NCI-H2196 (cell line): ENCODE measurements around the gene CACNA2D2.
A peak's percentile ranks its signal among the peaks of the same experiment; 100 is the strongest.

ENCODE experiments used
- DNase-seq: peaks from one replicate; lab custom pipeline; 2025; ENCODE audit not compliant: unreplicated experiment; lab: John Stamatoyannopoulos, UW

The CACNA2D2 gene

GRCh38 chr3:50353245-50354004 is 150.0 kb downstream of the CACNA2D2 start:
- no peak for DNase-seq

- no peak for DNase-seq
These were observed 150.7 kb downstream of the CACNA2D2 start for GRCh38 chr3:50352781-50353180.

GRCh38 chr3:50351323-50351697 is 152.1 kb downstream of the CACNA2D2 start:
- DNase-seq: no peak

- peak; percentile 81 for DNase-seq
These were observed 152.7 kb downstream of the CACNA2D2 start, which contains the start of the genes CYB561D2 and NPRL2 for GRCh38 chr3:50350527-50351322. Gene CYB561D2, plus strand, starts transcription at chr3:50350862. Its CDS starts 572 bp downstream, at chr3:50351434. Gene NPRL2, minus strand, starts transcription at chr3:50350775. Its CDS starts 123 bp downstream, at chr3:50350652.

DNA sequence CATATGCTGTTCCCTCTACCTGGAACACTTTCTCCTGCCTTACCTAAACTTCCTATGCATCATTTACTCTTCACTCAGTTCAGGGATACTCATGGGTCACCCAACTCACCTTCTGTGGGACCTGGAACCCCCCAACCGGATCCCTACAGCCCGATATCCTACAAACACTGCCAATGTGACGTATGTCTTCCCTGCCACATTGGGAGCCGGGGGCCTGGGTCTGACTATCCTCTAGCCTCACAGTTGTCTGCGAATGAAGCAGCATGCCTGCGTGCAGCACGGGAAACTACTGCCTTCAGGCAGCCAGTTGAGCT is 153.3 kb downstream of the CACNA2D2 start:
- DNase-seq: no peak

- DNase-seq: peak; percentile 53
These were observed 156.1 kb downstream of the CACNA2D2 start for GRCh38 chr3:50347187-50347813.

DNA sequence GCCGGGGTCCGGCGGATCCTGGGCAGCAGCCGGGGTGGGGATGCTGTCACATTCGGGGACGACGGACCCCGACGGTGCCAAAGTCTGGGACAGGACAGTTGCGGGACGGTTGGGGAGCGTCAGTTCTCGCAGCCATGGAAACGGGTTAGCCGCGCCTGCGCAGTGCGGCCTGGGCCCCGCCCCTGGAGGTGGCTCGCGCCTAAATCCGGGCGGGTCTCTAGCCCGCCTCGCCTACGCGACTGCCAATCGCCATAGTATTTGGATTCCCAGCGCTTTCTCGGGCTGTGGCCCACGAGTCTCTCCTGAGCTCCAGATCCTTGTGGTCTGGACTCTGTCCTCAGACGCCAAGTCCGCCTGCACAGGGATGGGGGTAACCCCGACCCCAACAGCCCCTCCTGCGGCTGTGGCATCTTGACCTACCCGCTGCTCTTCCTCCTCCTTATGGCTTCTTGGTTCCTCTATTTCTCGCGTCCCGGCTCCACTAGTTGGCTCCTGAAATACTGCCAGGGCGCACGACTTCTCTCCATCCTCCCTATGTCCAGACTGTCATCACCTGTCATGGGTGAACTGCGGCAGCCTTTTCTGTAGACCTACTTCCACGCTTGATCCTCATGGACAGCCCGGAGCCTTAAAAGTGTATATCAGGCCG is 157.7 kb downstream of the CACNA2D2 start, which contains the start of gene ZMYND10:
Gene ZMYND10, minus strand, starts transcription at position 147 of the 649 bp plus-strand sequence. CDS start 153 bp downstream, outside the sequence.
- peak; percentile 40 for DNase-seq

DNA sequence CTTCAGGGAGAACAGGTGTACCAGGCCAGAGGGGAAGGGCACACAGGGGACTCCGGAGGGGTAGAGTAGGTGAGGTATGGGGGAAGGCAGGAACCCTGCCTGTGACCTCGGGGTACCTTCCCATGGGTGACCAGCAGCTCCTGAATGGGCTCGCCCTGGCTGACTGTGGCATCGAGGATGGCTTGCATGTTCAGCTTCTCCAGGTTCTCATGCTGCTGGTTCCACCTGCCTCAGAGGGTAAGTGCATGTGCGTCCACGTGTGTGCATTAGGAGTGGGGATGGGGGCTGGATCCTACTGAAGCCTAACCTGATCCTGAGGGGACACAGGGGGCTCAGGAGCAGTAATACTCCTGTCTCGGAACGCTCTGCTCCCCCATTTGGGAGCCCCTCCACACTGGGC is 158.4 kb downstream of the CACNA2D2 start:
- DNase-seq: no peak

DNA sequence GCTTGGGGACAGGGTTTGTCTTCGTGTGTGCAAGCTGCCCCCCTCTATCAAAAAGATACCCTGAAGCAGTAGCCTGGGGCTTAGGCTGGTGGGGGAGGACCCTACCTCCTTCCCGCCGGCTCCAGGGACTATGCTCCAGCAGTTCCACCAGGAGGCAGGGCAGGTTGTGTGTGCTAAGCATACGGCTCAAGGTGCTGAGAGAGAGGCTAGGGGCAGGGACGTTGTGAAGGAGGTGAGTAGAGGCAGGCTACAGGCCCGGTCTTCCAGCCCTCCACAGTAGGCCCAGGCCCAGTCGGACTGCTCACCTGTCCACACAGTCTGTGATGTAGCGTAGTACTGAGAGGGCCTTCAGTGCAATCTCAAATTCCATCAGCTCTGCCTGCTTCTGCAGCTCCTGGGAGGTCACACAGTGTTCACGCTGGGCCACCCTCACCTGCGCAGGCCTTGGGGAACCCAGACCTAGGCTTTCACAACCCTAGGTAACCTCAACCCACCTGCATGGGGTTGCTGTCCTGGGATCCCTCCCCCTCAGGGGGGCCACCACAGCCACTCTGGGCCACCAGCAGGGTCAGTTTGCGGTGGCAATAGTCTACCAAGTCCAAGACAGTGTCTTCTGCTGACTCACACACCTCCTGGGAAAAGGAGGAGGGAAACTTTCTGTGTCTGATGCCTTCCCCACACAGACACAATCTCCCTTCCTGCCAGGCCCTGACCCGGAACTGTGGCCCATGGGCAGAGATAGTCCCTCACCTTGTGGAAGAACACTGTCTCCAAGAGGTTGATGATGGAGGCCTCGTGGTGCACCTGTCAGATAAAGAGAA is 160.4 kb downstream of the CACNA2D2 start:
- DNase-seq: no peak

- no peak for DNase-seq
These were observed 161.3 kb downstream of the CACNA2D2 start for GRCh38 chr3:50341996-50342650.

DNA sequence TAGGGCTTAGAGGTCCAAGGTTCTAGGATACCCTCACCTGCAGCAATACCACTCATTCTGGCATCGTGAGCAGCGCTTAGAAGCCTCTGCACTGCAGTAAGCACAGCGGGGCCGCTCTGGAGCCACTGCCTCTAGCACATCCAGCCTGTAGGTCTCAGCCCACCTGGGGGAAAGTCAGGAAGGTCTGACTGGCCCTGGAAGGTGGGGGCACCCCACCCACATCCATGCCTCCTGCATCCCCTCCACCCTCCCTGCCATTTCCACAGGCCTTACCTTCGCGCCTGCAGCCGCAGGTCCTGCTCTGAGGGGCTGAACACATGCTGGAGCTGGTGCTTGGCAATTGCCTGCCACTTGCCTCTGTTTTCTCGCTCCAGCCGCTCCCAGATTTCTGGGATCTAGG is 161.9 kb downstream of the CACNA2D2 start:
- no peak for DNase-seq

DNA sequence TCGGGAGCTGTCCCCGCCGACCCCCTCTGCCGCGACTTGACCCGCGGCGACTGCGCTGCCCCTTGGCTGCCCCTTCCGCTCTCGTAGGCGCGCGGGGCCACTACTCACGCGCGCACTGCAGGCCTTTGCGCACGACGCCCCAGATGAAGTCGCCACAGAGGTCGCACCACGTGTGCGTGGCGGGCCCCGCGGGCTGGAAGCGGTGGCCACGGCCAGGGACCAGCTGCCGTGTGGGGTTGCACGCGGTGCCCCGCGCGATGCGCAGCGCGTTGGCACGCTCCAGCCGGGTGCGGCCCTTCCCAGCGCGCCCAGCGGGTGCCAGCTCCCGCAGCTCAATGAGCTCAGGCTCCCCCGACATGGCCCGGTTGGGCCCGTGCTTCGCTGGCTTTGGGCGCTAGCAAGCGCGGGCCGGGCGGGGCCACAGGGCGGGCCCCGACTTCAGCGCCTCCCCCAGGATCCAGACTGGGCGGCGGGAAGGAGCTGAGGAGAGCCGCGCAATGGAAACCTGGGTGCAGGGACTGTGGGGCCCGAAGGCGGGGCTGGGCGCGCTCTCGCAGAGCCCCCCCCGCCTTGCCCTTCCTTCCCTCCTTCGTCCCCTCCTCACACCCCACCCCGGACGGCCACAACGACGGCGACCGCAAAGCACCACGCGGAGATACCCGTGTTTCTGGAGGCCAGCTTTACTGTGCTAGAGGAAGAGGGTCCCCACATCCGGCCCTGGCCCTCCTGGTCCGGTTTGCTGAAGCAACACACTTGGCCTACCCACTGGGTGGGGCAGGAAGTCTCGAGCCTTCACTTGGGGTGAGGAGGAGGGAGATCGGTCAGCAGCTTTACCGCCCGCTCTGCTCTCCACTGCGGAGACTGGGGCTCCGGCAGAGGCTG is 162.7 kb downstream of the CACNA2D2 start, which contains the start of gene RASSF1:
Gene RASSF1, minus strand, starts transcription at position 389 of the 882 bp plus-strand sequence. Its CDS starts 31 bp downstream, at position 358.
- no peak for DNase-seq

DNA sequence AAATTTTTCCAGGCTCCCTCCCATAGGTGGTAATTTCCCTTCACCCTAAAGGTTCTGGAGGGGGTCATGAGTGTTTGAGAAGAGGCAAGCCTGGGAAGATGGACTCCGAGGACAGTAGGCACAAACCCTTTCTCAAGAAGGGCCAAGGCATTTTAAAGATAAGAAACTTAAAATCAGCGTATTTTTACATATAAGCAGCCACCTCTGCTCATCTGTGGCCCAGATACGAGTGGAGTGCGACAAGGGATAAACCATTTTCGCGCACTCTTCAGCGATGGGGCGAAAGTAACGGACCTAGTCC is 163.3 kb downstream of the CACNA2D2 start:
- DNase-seq: no peak

DNA sequence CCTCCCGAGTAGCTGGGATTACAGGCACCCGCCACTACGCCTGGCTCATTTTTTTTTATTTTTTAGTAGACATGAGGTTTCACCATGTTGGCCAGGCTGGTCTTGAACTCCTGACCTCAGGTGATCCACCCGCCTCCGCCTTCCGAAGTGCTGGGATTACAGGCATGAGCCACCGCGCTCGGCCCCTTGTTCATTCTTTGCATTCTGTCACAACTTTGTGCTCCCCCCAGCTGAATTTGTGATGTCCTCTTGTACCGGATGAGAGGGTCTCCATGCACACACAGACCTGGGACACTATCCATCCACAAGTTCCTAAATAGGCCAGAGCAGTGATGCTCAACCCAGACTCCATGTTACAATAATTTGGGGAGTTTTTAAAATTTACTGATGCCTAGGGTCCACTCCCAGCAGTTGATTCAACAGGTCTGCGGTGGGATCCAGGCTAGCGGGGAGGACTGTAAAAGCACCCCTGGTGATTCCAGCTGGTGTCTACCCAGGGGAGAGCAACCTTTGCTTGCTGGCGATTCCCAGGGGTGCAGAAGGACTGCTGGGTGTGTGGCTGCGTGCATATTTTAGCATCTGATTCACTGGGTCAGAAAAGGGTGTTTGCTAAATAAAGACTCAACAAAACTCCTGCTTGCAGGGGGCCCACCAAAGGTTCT is 163.8 kb downstream of the CACNA2D2 start:
- no peak for DNase-seq

DNA sequence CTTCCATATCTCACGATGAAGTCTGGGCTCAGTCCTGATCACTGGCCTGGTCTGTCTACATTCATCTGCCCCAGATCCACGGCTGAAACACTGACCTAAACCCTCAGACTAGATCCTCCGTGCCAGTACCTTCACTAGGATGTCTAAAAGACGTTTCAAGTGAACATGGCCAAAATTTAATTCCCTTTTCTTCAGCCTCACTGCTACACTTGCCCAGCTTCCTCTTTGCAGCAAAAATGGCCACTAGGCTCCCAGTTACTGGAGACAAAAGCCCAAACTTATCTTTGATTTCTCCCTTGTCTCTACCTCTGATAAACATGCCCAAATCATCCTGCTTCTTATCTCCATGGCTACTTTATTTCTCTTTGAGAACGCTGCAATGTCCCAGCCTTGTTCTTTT is 164.5 kb downstream of the CACNA2D2 start:
- no peak for DNase-seq

- DNase-seq: peak; percentile 90
These were observed 166.1 kb downstream of the CACNA2D2 start for GRCh38 chr3:50337175-50337861.

DNA sequence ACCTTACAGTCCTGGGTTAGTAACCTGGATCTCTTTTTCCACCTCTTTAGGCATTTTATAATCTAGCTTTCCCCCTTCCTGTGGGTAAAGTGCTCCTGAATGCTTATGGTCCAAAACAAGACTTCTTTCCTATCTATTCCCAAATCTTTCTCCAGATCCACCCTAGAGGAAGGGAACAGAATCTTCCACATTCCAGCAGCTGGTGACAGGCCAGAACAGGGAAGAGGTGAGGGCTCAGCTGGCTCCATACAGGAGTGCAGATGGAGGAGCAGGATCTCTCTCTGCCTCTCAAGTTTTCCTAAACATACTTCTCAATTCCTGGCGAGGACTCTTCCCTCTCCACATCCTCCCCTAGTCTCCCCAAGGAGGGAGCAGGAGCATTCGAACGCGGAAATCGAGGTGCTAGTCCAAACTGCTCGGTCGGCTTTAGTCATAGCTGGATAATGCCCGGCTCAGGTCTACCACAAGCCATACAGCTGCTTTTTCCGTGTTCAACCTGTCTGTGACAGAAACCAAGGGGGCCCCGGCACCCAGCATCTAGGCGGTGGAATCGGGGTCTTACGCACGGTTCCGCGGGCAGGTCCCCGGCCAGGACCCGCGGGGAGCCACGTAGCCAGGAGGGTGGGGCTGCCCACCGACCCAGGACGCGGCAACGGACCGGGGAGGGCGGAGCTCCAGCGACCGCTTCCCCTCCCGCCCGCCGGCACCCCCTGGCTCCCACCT is 166.8 kb downstream of the CACNA2D2 start:
- DNase-seq: no peak
